K562 (cell line): ENCODE results near the gene ATP6V0C. TPM values are rescaled to one million over a fixed set of nuclear protein-coding genes. Genes with fewer than 3 reads are reported as not detected.

Experiments
- ELF4 ChIP-seq: fragments of 450-650 bp; formaldehyde crosslinking; IDR thresholded peaks from 2 replicates; pipeline ENCODE4 v1.4.0; 2022; ENCODE audit warnings: missing genetic modification characterization
- FOS ChIP-seq: IDR thresholded peaks from 3 replicates; pipeline ENCODE4 v1.6.1; 2011; ENCODE audit not compliant: insufficient read length; ENCODE audit errors: extremely low read depth
- HEY1 ChIP-seq: fragments of 250-450 bp; sonication (Bioruptor Pico); IDR thresholded peaks from 2 replicates; pipeline ENCODE4 v1.5.0; 2020; ENCODE audit warnings: mild to moderate bottlenecking, moderate library complexity, borderline replicate concordance
- MTA3 ChIP-seq: fragments of 450-650 bp; formaldehyde crosslinking; IDR thresholded peaks from 2 replicates; pipeline ENCODE4 v1.6.1; 2017; ENCODE audit warnings: mild to moderate bottlenecking, borderline replicate concordance
- SAFB ChIP-seq: fragments of 200-400 bp; formaldehyde crosslinking; IDR thresholded peaks from 2 replicates; pipeline ENCODE4 v1.6.1; 2017; ENCODE audit warnings: low read depth, low read length, borderline replicate concordance
- TCF7L2 ChIP-seq: fragments of 150-350 bp; IDR thresholded peaks from 2 replicates; pipeline ENCODE4 v1.6.1; 2016; ENCODE audit warnings: low read depth, mild to moderate bottlenecking, low read length, moderate library complexity
- TRIM28 ChIP-seq: fragments of 450-650 bp; IDR thresholded peaks from 2 replicates; pipeline ENCODE4 v1.6.1; 2017
- YY1 ChIP-seq, 3 experiments: IDR thresholded peaks; 2 replicates each; pipeline ENCODE4 v1.6.1; 2011; ENCODE audit warnings: low read length in 2 of 3, mild to moderate bottlenecking in 2 of 3, moderate library complexity in 2 of 3, borderline replicate concordance in 1 of 3, control low read depth in 1 of 3, low read depth in 1 of 3; ENCODE audit not compliant: insufficient read depth in 3 of 3, insufficient replicate concordance in 2 of 3, control insufficient read depth in 1 of 3, insufficient read length in 1 of 3; ENCODE audit errors: extremely low read depth in 1 of 3
- ZNF431 ChIP-seq: sonication (generic); formaldehyde crosslinking; IDR thresholded peaks from 2 replicates; pipeline ENCODE4 v1.8.0; 2022; ENCODE audit warnings: mild to moderate bottlenecking, missing genetic modification reagents
- polyA plus RNA-seq, 8 experiments: library from polyadenylated mRNA; depleted of rRNA in 4 of 8; stranded (reverse) in 5 of 8; unstranded in 3 of 8; fragments of >200 nt; fragmentation: Nextera tagmentation in 2 of 8; fragmentation: Illumina TruSeq in 1 of 8; extraction: Ambion mirVana in 2 of 8; extraction: Trizol in 1 of 8; gene quantifications; 2 replicates each; pipeline versions ENCODE4 v1.2.1 to v1.2.3, GENCODE V29; 2011 to 2014; ENCODE audit warnings: inconsistent platforms in 1 of 8, missing spikeins in 1 of 8
- total RNA-seq, 7 experiments: library from RNA; depleted of rRNA in 6 of 7; stranded (reverse); fragments of >200 nt in 6 of 7; fragmentation: Illumina TruSeq in 2 of 7; extraction: Trizol in 2 of 7; gene quantifications; 2 replicates each; pipeline versions ENCODE4 v1.2.1 to v1.2.3, GENCODE V29; 2011 to 2021; ENCODE audit warnings: low replicate concordance in 1 of 7
- TF ChIP-seq, protein P1 (sequence below): fragments of 450-650 bp; IDR thresholded peaks from 2 replicates; pipeline ENCODE4 v1.6.1; 2016; ENCODE audit warnings: missing biosample characterization, missing genetic modification characterization
- TF ChIP-seq, protein P2 (sequence below): fragments of 250-450 bp; sonication (Bioruptor Pico); IDR thresholded peaks from 2 replicates; pipeline ENCODE4 v1.5.0; 2020; ENCODE audit warnings: mild to moderate bottlenecking
- TF ChIP-seq, protein P3 (sequence below), 2 experiments: fragments of 450-650 bp; formaldehyde crosslinking in 1 of 2; IDR thresholded peaks; 2 replicates each; pipeline versions ENCODE4 v1.4.0 to v1.6.1; 2014 to 2020; ENCODE audit warnings: mild to moderate bottlenecking in 2 of 2, borderline replicate concordance in 1 of 2, low read depth in 1 of 2
- TF ChIP-seq, protein P4 (sequence below): fragments of 250-450 bp; sonication (Bioruptor Pico); IDR thresholded peaks from 2 replicates; pipeline ENCODE4 v1.4.0; 2020

The ATP6V0C gene
- total and polyA plus RNA-seq, 9 of the 15 experiments (the other 6 are each of a cell fraction or from before 2014, with no cell fraction given) = 2.9 to 228 (median 22.7) TPM

DNA sequence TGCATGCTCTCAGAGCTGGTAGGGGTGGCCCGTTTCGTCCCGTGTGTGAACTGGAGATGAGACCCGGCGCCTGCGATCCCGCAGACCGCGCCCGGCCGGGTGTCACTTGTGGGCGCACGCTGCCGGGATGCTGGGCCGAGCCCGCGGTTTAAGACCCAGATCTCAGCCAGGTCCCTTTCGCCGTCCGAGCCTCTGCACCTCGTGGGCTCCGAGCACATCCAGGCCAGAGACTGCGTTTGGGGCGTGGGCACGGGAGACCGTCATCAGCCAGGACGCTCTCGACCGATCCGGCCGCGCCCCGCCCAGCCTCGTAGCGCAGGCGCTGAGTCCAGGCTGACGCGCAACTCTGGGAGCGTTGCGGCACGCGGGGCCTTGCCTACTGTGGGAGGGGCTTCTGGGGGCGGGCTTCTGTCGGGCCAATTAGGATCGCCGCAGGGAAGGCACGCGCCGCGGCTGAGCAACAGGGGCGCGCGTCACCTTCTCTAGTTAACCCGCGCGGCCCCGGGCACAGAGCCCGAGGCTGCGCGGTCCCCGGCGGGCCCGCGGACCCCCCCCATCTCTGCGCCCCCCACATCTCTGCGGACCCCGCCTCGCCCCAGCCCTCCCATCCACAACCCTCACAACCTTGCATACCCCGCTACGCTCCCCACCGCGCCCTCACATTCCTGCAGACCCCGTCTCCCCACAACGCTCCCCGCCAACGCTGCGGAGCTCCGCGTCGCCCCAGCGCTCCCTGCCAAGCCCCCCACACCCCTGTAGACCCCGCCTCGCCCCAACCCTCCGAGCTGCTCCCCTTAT, 18.1 kb downstream of the ATP6V0C start (continued):
- TF ChIP-seq, protein P1, sequence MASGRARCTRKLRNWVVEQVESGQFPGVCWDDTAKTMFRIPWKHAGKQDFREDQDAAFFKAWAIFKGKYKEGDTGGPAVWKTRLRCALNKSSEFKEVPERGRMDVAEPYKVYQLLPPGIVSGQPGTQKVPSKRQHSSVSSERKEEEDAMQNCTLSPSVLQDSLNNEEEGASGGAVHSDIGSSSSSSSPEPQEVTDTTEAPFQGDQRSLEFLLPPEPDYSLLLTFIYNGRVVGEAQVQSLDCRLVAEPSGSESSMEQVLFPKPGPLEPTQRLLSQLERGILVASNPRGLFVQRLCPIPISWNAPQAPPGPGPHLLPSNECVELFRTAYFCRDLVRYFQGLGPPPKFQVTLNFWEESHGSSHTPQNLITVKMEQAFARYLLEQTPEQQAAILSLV (tag) = no peak
- TF ChIP-seq ZNF431 (CRISPR knock-in tag) (peak; percentile 40; the same call in 1 of the 2 replicates), MTA3 (peak; percentile 67; the same call in 1 of the 2 replicates), FOS (no peak), ELF4 (CRISPR knock-in tag) (peak; percentile 44; the same call in 1 of the 2 replicates), SAFB (no peak), TCF7L2 (no peak), YY1 (IDR thresholded peaks at IDR 0.05; ENCODE audit: borderline replicate concordance in 1 of 3, control insufficient read depth in 1 of 3, extremely low read depth in 1 of 3, insufficient read depth in 3 of 3, insufficient read length in 1 of 3, insufficient replicate concordance in 2 of 3, low read depth in 1 of 3, low read length in 2 of 3) (peak in 1 of 3 experiments; percentile 7), HEY1 (CRISPR knock-in tag) (0 out of 2 replicates have a peak, but pooled peaks have one; percentile 38), TRIM28 (no peak)
- TF ChIP-seq, protein P2, sequence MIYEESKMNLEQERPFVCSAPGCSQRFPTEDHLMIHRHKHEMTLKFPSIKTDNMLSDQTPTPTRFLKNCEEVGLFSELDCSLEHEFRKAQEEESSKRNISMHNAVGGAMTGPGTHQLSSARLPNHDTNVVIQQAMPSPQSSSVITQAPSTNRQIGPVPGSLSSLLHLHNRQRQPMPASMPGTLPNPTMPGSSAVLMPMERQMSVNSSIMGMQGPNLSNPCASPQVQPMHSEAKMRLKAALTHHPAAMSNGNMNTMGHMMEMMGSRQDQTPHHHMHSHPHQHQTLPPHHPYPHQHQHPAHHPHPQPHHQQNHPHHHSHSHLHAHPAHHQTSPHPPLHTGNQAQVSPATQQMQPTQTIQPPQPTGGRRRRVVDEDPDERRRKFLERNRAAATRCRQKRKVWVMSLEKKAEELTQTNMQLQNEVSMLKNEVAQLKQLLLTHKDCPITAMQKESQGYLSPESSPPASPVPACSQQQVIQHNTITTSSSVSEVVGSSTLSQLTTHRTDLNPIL (CRISPR knock-in tag) = 0 out of 2 replicates have a peak, but pooled peaks have one; percentile 25
- TF ChIP-seq, protein P3, sequence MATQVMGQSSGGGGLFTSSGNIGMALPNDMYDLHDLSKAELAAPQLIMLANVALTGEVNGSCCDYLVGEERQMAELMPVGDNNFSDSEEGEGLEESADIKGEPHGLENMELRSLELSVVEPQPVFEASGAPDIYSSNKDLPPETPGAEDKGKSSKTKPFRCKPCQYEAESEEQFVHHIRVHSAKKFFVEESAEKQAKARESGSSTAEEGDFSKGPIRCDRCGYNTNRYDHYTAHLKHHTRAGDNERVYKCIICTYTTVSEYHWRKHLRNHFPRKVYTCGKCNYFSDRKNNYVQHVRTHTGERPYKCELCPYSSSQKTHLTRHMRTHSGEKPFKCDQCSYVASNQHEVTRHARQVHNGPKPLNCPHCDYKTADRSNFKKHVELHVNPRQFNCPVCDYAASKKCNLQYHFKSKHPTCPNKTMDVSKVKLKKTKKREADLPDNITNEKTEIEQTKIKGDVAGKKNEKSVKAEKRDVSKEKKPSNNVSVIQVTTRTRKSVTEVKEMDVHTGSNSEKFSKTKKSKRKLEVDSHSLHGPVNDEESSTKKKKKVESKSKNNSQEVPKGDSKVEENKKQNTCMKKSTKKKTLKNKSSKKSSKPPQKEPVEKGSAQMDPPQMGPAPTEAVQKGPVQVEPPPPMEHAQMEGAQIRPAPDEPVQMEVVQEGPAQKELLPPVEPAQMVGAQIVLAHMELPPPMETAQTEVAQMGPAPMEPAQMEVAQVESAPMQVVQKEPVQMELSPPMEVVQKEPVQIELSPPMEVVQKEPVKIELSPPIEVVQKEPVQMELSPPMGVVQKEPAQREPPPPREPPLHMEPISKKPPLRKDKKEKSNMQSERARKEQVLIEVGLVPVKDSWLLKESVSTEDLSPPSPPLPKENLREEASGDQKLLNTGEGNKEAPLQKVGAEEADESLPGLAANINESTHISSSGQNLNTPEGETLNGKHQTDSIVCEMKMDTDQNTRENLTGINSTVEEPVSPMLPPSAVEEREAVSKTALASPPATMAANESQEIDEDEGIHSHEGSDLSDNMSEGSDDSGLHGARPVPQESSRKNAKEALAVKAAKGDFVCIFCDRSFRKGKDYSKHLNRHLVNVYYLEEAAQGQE (IDR thresholded peaks at IDR 0.05; ENCODE audit: borderline replicate concordance) = peak; percentile 85
- TF ChIP-seq, protein P3 (CRISPR knock-in tag; IDR thresholded peaks at IDR 0.05; ENCODE audit: low read depth) = peak; percentile 76; the same call in 1 of the 2 replicates
- TF ChIP-seq, protein P4, sequence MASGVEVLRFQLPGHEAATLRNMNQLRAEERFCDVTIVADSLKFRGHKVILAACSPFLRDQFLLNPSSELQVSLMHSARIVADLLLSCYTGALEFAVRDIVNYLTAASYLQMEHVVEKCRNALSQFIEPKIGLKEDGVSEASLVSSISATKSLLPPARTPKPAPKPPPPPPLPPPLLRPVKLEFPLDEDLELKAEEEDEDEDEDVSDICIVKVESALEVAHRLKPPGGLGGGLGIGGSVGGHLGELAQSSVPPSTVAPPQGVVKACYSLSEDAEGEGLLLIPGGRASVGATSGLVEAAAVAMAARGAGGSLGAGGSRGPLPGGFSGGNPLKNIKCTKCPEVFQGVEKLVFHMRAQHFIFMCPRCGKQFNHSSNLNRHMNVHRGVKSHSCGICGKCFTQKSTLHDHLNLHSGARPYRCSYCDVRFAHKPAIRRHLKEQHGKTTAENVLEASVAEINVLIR (CRISPR knock-in tag) = 0 out of 2 replicates have a peak, but pooled peaks have one; percentile 24
